ENCODE measurements around the gene LSM14B.

Gene LSM14B

GRCh38 chr20:62178316-62179161 lies 56.3 kb downstream of the LSM14B start:
- H3K4me1 ChIP-seq (ENCODE audit: insufficient read depth, low read length, severe bottlenecking), result peaks cover 9% of the 10 kb centered on the region
- peaks cover 5% of the 10 kb centered on the region for H3K79me2 ChIP-seq (ENCODE audit: insufficient read depth, low read length)
- H4K20me1 ChIP-seq (ENCODE audit: insufficient read depth, low read length), result no peaks in the 10 kb centered on the region
- no peak overlapping the region for H3K4me3 ChIP-seq (ENCODE audit: low read depth, low read length, poor library complexity, severe bottlenecking)
- no peak overlapping the region for H3K27ac ChIP-seq (ENCODE audit: low read depth, low read length, poor library complexity, severe bottlenecking)
- no peak overlapping the region for H3K4me2 ChIP-seq (ENCODE audit: low read length)
- no peak overlapping the region for H2AFZ ChIP-seq (ENCODE audit: low read length)
- no peaks in the 10 kb centered on the region for H3K36me3 ChIP-seq (ENCODE audit: insufficient read depth, low read length)
- no peaks in the 10 kb centered on the region for H3K9me2 ChIP-seq (ENCODE audit: low read depth, low read length)
- H3K9ac ChIP-seq (ENCODE audit: low read length), result no peak overlapping the region
- no peaks in the 10 kb centered on the region for H3F3A ChIP-seq (ENCODE audit: insufficient read depth, low read length)
- no peak for TF ChIP-seq EZH2 (IDR thresholded peaks at IDR 0.05; ENCODE audit: borderline replicate concordance, low read length)
- no peak for TF ChIP-seq CTCF (IDR thresholded peaks at IDR 0.05; ENCODE audit: low read length)
- H3K9me3 ChIP-seq (ENCODE audit: low read length), result no peaks in the 10 kb centered on the region
- no peaks in the 10 kb centered on the region for H3K27me3 ChIP-seq (ENCODE audit: insufficient read depth, low read length)

- Histone ChIP-seq H3K27me3 (ENCODE audit: insufficient read depth, low read length) (no peaks in the 10 kb centered on the region), H3K9me2 (ENCODE audit: low read depth, low read length) (no peaks in the 10 kb centered on the region), H3F3A (ENCODE audit: insufficient read depth, low read length) (no peaks in the 10 kb centered on the region), H3K79me2 (ENCODE audit: insufficient read depth, low read length) (peaks cover 9% of the 10 kb centered on the region), H3K4me2 (ENCODE audit: low read length) (no peak overlapping the region), H3K27ac (ENCODE audit: low read depth, low read length, poor library complexity, severe bottlenecking) (no peak overlapping the region), H3K4me3 (ENCODE audit: low read depth, low read length, poor library complexity, severe bottlenecking) (no peak overlapping the region), H4K20me1 (ENCODE audit: insufficient read depth, low read length) (no peaks in the 10 kb centered on the region), H3K4me1 (ENCODE audit: insufficient read depth, low read length, severe bottlenecking) (peaks cover 15% of the 10 kb centered on the region), H3K9me3 (ENCODE audit: low read length) (no peaks in the 10 kb centered on the region), H3K36me3 (ENCODE audit: insufficient read depth, low read length) (no peaks in the 10 kb centered on the region), H2AFZ (ENCODE audit: low read length) (no peak overlapping the region), H3K9ac (ENCODE audit: low read length) (no peak overlapping the region)
- TF ChIP-seq EZH2 (IDR thresholded peaks at IDR 0.05; ENCODE audit: borderline replicate concordance, low read length), result no peak
- no peak for TF ChIP-seq CTCF (IDR thresholded peaks at IDR 0.05; ENCODE audit: low read length)
Measured at GRCh38 chr20:62179162-62179504, 56.9 kb downstream of the LSM14B start.

DNA sequence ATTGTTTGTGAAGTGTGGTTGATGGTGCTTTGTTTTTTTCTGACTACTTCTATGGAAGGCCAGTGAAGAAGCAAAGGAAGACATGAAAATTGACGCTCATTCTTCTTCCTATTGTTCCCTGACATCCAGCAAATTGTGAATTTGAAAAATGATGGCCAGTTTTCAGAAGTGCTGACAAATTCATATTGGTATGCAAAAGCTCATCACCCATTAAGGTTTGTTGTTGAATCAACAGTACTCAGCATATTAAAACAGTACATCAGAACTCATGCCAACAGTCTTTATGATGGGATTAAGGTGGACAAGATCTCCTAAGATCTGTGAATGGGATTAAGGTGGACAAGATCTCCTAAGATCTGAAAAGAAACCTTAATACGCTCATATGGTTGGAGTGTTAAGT lies 59.5 kb downstream of the LSM14B start:
- peak overlapping the region; percentile 75 for H3K27ac ChIP-seq (ENCODE audit: low read depth, low read length, poor library complexity, severe bottlenecking)
- H3K4me3 ChIP-seq (ENCODE audit: low read depth, low read length, poor library complexity, severe bottlenecking), result peak overlapping the region; percentile 97
- H3K9me3 ChIP-seq (ENCODE audit: low read length), result no peaks in the 10 kb centered on the region

More for the DNA sequence above, 59.5 kb downstream of the LSM14B start:
- Histone ChIP-seq H3K36me3 (ENCODE audit: insufficient read depth, low read length) (no peaks in the 10 kb centered on the region), H3K9ac (ENCODE audit: low read length) (peak overlapping the region; percentile 98), H3F3A (ENCODE audit: insufficient read depth, low read length) (no peaks in the 10 kb centered on the region), H3K9me2 (ENCODE audit: low read depth, low read length) (no peaks in the 10 kb centered on the region), H3K4me2 (ENCODE audit: low read length) (peak overlapping the region; percentile 99), H3K79me2 (ENCODE audit: insufficient read depth, low read length) (peaks cover 19% of the 10 kb centered on the region), H4K20me1 (ENCODE audit: insufficient read depth, low read length) (no peaks in the 10 kb centered on the region), H3K27me3 (ENCODE audit: insufficient read depth, low read length) (no peaks in the 10 kb centered on the region), H2AFZ (ENCODE audit: low read length) (no peak overlapping the region), H3K4me1 (ENCODE audit: insufficient read depth, low read length, severe bottlenecking) (peaks cover 35% of the 10 kb centered on the region)
- TF ChIP-seq EZH2 (IDR thresholded peaks at IDR 0.05; ENCODE audit: borderline replicate concordance, low read length) (no peak), CTCF (IDR thresholded peaks at IDR 0.05; ENCODE audit: low read length) (no peak)

Data from OCI-LY1 (cell line).